Stomach (tissue), 19 donors: Measurements from ENCODE around the gene BRD2. TPM values are rescaled to one million over a fixed set of nuclear protein-coding genes. Genes with fewer than 3 reads are reported as not detected.

ENCODE experiments used
- DNase-seq, 2 donors: peaks; one replicate each; pipeline versions ENCODE4 v3.0.0 to v3.0.0-alpha.2; 2013 to 2019
- H3K27ac ChIP-seq, 5 donors: fragments of 200-600 bp in 4 of 5; sonication (generic) in 4 of 5; one replicate each; pipeline ENCODE4 v1.5.1; 2013 to 2019; ENCODE audit warnings: mild to moderate bottlenecking in 1 of 5, moderate library complexity in 1 of 5
- H3K27me3 ChIP-seq, 3 donors: fragments of 200-600 bp; sonication (generic); one replicate each; pipeline ENCODE4 v1.5.1; 2017 to 2019; ENCODE audit warnings: mixed run types in 1 of 3
- H3K36me3 ChIP-seq, 4 donors: fragments of 200-600 bp; sonication (generic); 1 replicate in 3 of 4; 2 replicates in 1 of 4; pipeline ENCODE4 v1.5.1; 2016 to 2019
- H3K4me1 ChIP-seq, 4 donors: fragments of 200-600 bp; sonication (generic); one replicate each; pipeline ENCODE4 v1.5.1; 2016 to 2019
- H3K4me3 ChIP-seq, 4 donors: fragments of 200-600 bp; sonication (generic) in 3 of 4; one replicate each; pipeline ENCODE4 v1.5.1; 2016 to 2019; ENCODE audit warnings: mild to moderate bottlenecking in 1 of 4
- H3K9me3 ChIP-seq, 4 donors: fragments of 200-600 bp; sonication (generic); one replicate each; pipeline ENCODE4 v1.5.1; 2016 to 2019
- EP300 ChIP-seq: sonication (generic); formaldehyde crosslinking; IDR thresholded peaks from one replicate; pipeline ENCODE4 v1.6.1; 2017; ENCODE audit warnings: antibody characterized with exemption
- POLR2A ChIP-seq, 4 donors: fragments of 450-650 bp; IDR thresholded peaks; one replicate each; pipeline ENCODE4 v1.6.1; 2016; ENCODE audit warnings: antibody characterized with exemption in 4 of 4, control low read depth in 2 of 4, mild to moderate bottlenecking in 1 of 4, moderate library complexity in 1 of 4
- POLR2AphosphoS5 ChIP-seq, 3 donors: sonication (generic); formaldehyde crosslinking; IDR thresholded peaks; one replicate each; pipeline ENCODE4 v1.6.1; 2016; ENCODE audit warnings: antibody characterized with exemption in 3 of 3
- WGBS, 5 donors: extraction: QIAGEN DNeasy Blood & Tissue Kit in 3 of 5; methylation state at CpG; one replicate each; pipeline versions ENCODE4 v1.1.5 to v1.1.7; 2013 to 2018; 5-methylcytosine and 5-hydroxymethylcytosine counted together
- intact Hi-C: fragments of 100-400 bp; cut with DNase I; formaldehyde crosslinking; loops from one replicate; pipeline ENCODE4 v1.15.1; 2023; ENCODE audit warnings: low total_unique reads
- long read RNA-seq, 10 donors: transcript quantifications; one replicate each; lab custom pipeline, GENCODE V29; 2026
- polyA plus RNA-seq, 3 donors: library from polyadenylated mRNA; stranded (reverse); fragments of 200-250 nt; gene quantifications; one replicate each; pipeline ENCODE4 v1.2.3, GENCODE V29; 2013
- total RNA-seq, 5 donors: library from RNA; depleted of rRNA; stranded (reverse); fragments of >200 nt; gene quantifications; one replicate each; pipeline versions ENCODE4 v1.1.0 to v1.2.3, GENCODE V29; 2014 to 2016
- TF ChIP-seq, protein P1 (sequence below), 7 experiments: fragments of 450-650 bp in 4 of 7; fragments of 200-600 bp in 3 of 7; sonication (generic) in 3 of 7; IDR thresholded peaks; one replicate each; pipeline ENCODE4 v1.5.1; 2016 to 2019; ENCODE audit warnings: antibody characterized with exemption in 7 of 7, control low read depth in 2 of 7, mild to moderate bottlenecking in 1 of 7
- donor health status: healthy with polysubstance abuse.
- donor health status: Bipolar disorder and iron deficiency.
- donor health status: healthy.

The BRD2 gene
- total RNA-seq (100 to 1,000 TPM; 111 to 538 (median 190) TPM), polyA plus RNA-seq (10 to 100 TPM; 70.7 to 78.7 (median 74.4) TPM)
- long read RNA-seq, donor 1, transcript BRD2-211 (3 exons, 759 nt): major isoform, 9 of 41 reads
- long read RNA-seq, donor 1, partial matches to known transcripts: 26 of 41 reads
- long read RNA-seq, donor 1, other reads (novel, unspliced or antisense): 0 of 41 reads
- long read RNA-seq, donor 2, full-length matches to known transcripts: 14 of 24 reads
- long read RNA-seq, donor 2, partial matches to known transcripts: 10 of 24 reads
- long read RNA-seq, donor 2, other reads (novel, unspliced or antisense): 0 of 24 reads
- long read RNA-seq, donor 3, transcript BRD2-211 (3 exons, 759 nt): major isoform, 7 of 34 reads
- long read RNA-seq, donor 3, transcript BRD2-219 (9 exons, 2,338 nt): minor isoform, 5 of 34 reads
- long read RNA-seq, donor 3, partial matches to known transcripts: 16 of 34 reads
- long read RNA-seq, donor 3, other reads (novel, unspliced or antisense): 0 of 34 reads
- long read RNA-seq, donor 4, partial matches to known transcripts: 0 of 1 reads
- long read RNA-seq, donor 4, other reads (novel, unspliced or antisense): 0 of 1 reads
- long read RNA-seq, donor 5, transcript BRD2-209 (2 exons, 1,628 nt): minor isoform, 6 of 134 reads
- long read RNA-seq, donor 5, transcript BRD2-211 (3 exons, 759 nt): major isoform, 34 of 134 reads
- long read RNA-seq, donor 5, partial matches to known transcripts: 85 of 134 reads
- long read RNA-seq, donor 5, other reads (novel, unspliced or antisense): 0 of 134 reads
- long read RNA-seq, donor 6, transcript BRD2-219 (9 exons, 2,338 nt): minor isoform, 9 of 146 reads
- long read RNA-seq, donor 6, transcript BRD2-211 (3 exons, 759 nt): major isoform, 25 of 146 reads
- long read RNA-seq, donor 6, transcript BRD2-218 (2 exons, 565 nt): minor isoform, 8 of 146 reads
- long read RNA-seq, donor 6, partial matches to known transcripts: 97 of 146 reads
- long read RNA-seq, donor 6, other reads (novel, unspliced or antisense): 0 of 146 reads
- long read RNA-seq, donor 7, transcript BRD2-211 (3 exons, 759 nt): major isoform, 21 of 100 reads
- long read RNA-seq, donor 7, transcript BRD2-219 (9 exons, 2,338 nt): minor isoform, 5 of 100 reads
- long read RNA-seq, donor 7, partial matches to known transcripts: 68 of 100 reads
- long read RNA-seq, donor 7, other reads (novel, unspliced or antisense): 0 of 100 reads
- long read RNA-seq, donor 8, transcript BRD2-209 (2 exons, 1,628 nt): minor isoform, 5 of 70 reads
- long read RNA-seq, donor 8, transcript BRD2-211 (3 exons, 759 nt): major isoform, 23 of 70 reads
- long read RNA-seq, donor 8, partial matches to known transcripts: 37 of 70 reads
- long read RNA-seq, donor 8, other reads (novel, unspliced or antisense): 0 of 70 reads
- long read RNA-seq, donor 9, transcript BRD2-219 (9 exons, 2,338 nt): minor isoform, 5 of 153 reads
- long read RNA-seq, donor 9, transcript BRD2-211 (3 exons, 759 nt): major isoform, 30 of 153 reads
- long read RNA-seq, donor 9, partial matches to known transcripts: 108 of 153 reads
- long read RNA-seq, donor 9, other reads (novel, unspliced or antisense): 0 of 153 reads
- long read RNA-seq, donor 10, partial matches to known transcripts: 18 of 23 reads
- long read RNA-seq, donor 10, other reads (novel, unspliced or antisense): 0 of 23 reads

DNA sequence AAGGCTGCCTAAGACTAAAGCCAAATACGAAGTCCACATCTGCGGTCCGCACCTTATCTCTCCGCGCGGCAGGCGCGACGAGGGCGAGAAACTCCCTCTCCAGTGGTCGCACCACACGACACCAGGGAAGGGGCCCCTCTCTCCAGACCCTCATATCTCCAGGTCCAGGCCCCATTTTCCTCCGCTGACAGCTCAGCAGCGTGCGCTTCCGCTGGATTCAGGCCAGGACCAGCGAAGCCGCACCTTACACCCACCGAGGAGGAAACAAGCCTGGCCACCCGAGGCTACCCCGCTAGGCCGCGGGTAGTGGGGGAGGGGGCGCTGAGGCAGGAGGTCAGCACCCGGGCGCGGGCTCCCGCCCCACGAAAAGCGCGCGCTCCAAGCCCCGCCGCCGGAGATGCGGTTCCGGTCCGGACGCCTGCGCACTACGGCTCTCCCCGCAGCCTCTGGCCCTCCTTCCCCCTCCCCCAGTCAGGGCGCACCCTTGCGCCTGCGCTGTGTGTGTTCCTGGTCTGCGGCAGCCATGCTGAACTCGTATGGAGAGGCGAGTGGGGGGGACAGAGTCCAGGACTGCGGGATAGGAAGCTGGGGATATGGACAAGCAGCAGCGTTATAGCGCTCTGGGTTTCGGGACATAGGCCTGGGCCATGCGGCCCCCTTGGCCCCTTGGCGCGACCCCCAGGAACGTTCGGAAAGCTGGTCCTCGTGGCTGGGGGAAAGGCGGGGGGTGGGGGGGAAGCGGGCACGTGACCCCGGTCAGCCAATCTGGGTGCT lies at the start of gene BRD2:
Gene BRD2 (plus strand): TSS at position 502 of the 774 bp plus-strand sequence. CDS start 4,305 bp downstream, outside the sequence.
- Histone ChIP-seq H3K9me3 (no peaks in the 10 kb centered on the region), H3K4me3 (peak within 1 kb of the TSS; percentile 73 to 99 (median 88)), H3K27me3 (no peaks in the 10 kb centered on the region), H3K27ac (peak within 1 kb of the TSS; percentile 93 to 100 (median 99)), H3K36me3 (peaks cover 11% of the 10 kb centered on the region in 4 donors), H3K4me1 (peaks cover 19 to 36% (median 19%) of the 10 kb centered on the region in 4 donors)
- DNase-seq: peak; percentile 96 to 99
- TF ChIP-seq, protein P1, sequence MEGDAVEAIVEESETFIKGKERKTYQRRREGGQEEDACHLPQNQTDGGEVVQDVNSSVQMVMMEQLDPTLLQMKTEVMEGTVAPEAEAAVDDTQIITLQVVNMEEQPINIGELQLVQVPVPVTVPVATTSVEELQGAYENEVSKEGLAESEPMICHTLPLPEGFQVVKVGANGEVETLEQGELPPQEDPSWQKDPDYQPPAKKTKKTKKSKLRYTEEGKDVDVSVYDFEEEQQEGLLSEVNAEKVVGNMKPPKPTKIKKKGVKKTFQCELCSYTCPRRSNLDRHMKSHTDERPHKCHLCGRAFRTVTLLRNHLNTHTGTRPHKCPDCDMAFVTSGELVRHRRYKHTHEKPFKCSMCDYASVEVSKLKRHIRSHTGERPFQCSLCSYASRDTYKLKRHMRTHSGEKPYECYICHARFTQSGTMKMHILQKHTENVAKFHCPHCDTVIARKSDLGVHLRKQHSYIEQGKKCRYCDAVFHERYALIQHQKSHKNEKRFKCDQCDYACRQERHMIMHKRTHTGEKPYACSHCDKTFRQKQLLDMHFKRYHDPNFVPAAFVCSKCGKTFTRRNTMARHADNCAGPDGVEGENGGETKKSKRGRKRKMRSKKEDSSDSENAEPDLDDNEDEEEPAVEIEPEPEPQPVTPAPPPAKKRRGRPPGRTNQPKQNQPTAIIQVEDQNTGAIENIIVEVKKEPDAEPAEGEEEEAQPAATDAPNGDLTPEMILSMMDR (IDR thresholded peaks at IDR 0.05): no peak
- peak; percentile 90 to 97 (median 93) for TF ChIP-seq POLR2AphosphoS5 (IDR thresholded peaks at IDR 0.05)
- peak in 2 of 4 donors; percentile 77 to 78 for TF ChIP-seq POLR2A (IDR thresholded peaks at IDR 0.05)
- 0% methylated on average over 14 to 62 of the region's 62 CpGs for whole genome bisulfite sequencing, 5 donors
- intact Hi-C loops: no loop called here

DNA sequence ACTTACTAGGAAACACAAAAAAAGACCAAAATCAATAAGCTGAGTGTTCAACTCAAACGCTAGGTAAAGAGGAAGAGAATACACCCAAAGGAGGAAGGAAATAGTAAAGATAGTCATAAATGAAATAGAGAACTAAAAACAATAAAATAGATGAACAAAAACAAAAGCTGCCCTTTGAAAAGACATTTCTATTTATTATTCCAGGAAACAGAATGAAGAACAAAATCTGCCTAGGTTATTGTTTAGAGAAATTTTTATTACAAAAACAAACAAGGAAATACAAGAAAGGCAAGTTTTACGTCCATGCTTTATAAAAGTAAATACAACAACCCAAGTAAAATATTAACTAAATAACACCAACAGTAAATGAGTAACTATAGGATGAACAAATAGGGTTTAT lies 47.7 kb upstream of the BRD2 start:
- no peaks in the 10 kb centered on the region for H3K36me3 ChIP-seq
- no peaks in the 10 kb centered on the region for H3K4me1 ChIP-seq
- no peak for DNase-seq
- H3K4me3 ChIP-seq: no peak overlapping the region
- no peaks in the 10 kb centered on the region for H3K9me3 ChIP-seq
- peaks cover 0 to 11% (median 0%) of the 10 kb centered on the region in 3 donors for H3K27me3 ChIP-seq
- TF ChIP-seq, protein P1 (IDR thresholded peaks at IDR 0.05): no peak
- no peak for TF ChIP-seq POLR2AphosphoS5 (IDR thresholded peaks at IDR 0.05)
- TF ChIP-seq EP300: no peak
- no peak for TF ChIP-seq POLR2A (IDR thresholded peaks at IDR 0.05)
- intact Hi-C loops: no loop called here
- no peak overlapping the region for H3K27ac ChIP-seq
- whole genome bisulfite sequencing, 5 donors: 14 to 47% (median 21%) methylated on average over 2 of the region's 2 CpGs

DNA sequence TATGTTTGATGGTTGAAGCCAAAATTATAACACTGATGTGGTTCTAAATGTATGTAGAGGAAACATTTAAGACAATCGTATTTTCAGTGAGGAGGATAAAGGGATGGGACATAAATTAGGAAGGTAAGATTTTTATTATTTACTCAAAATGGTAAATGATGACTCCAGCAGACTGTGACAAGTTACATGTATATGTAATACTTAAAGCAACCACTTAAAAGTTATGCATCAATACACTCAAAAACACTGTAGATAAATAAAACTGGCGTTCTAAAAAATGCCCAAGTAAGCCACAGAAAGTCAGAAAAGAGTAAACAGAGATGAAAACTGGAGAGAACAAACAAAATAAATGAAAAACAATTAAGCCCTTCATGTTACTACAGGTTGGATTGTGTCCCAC lies 46.3 kb upstream of the BRD2 start:
- peaks cover 0 to 11% (median 0%) of the 10 kb centered on the region in 3 donors for H3K27me3 ChIP-seq
- no peaks in the 10 kb centered on the region for H3K9me3 ChIP-seq
- intact Hi-C loops: no loop called here
- no peak overlapping the region for H3K27ac ChIP-seq
- no peak overlapping the region for H3K4me3 ChIP-seq
- no peaks in the 10 kb centered on the region for H3K36me3 ChIP-seq
- 87 to 98% (median 94%) methylated on average over 2 of the region's 2 CpGs for WGBS, 5 donors
- no peaks in the 10 kb centered on the region for H3K4me1 ChIP-seq
- TF ChIP-seq EP300 (no peak), POLR2A (IDR thresholded peaks at IDR 0.05) (no peak), POLR2AphosphoS5 (IDR thresholded peaks at IDR 0.05) (no peak)
- TF ChIP-seq, protein P1 (IDR thresholded peaks at IDR 0.05): no peak
- DNase-seq: no peak
